GM12878 (cell line): ENCODE data around the gene PRR15L. TPM values are rescaled to one million over a fixed set of nuclear protein-coding genes. Genes with fewer than 3 reads are reported as not detected.

Experiments
- ATAC-seq: fragments of 200-7000 bp; cut with Tn5 transposase; 3 replicates; pipeline ENCODE4 v1.9.1; 2020; ENCODE audit warnings: mild to moderate bottlenecking, moderate library complexity
- BruUV-seq: library from RNA; stranded (reverse); fragments of 400-500 nt; replicated peaks from 2 replicates; lab custom pipeline; 2021; lab: Mats Ljungman, UMichigan
- CTCF ChIA-PET: fragments of 300-600 bp; sonication (Branson Sonifier 250); formaldehyde crosslinking; extraction: SDS; loops from one replicate; lab custom pipeline; 2021; ENCODE audit warnings: inconsistent platforms; lab: Yijun Ruan, JAX
- POLR2A ChIA-PET: fragments of 350-600 bp; formaldehyde crosslinking; extraction: SDS; loops from one replicate; lab custom pipeline; 2021; ENCODE audit warnings: inconsistent platforms; lab: Charles Lee
- RAD21 ChIA-PET: fragments of 300-600 bp; sonication (Branson Sonifier 250); formaldehyde crosslinking; loops from one replicate; lab custom pipeline; 2023; ENCODE audit warnings: antibody characterized with exemption; ENCODE audit not compliant: unreplicated experiment; lab: Charles Lee
- SMC1A ChIA-PET: fragments of 300-600 bp; sonication (Branson Sonifier 250); formaldehyde crosslinking; loops from one replicate; lab custom pipeline; 2023; ENCODE audit not compliant: unreplicated experiment, uncharacterized antibody; lab: Charles Lee
- DNase-seq: peaks from one replicate; pipeline ENCODE4 v3.0.0-alpha.2; 2011; ENCODE audit warnings: low read depth, low spot score
- FAIRE-seq: peaks from 3 replicates; lab custom pipeline; 2011; peaks lifted over from hg19 to GRCh38; lab: Jason Lieb, UNC
- H2AFZ ChIP-seq: 2 replicates; pipeline ENCODE4 v1.6.0; 2011; ENCODE audit warnings: low read depth, low read length, control low read depth; ENCODE audit not compliant: control insufficient read depth
- H3K27ac ChIP-seq: 2 replicates; pipeline ENCODE4 v1.5.1; 2011; ENCODE audit warnings: control low read depth; ENCODE audit not compliant: control insufficient read depth, insufficient read depth
- H3K27me3 ChIP-seq, 2 experiments: replicated peaks in 1 of 2; 2 replicates each; pipeline versions ENCODE4 v1.6.0 to v1.6.1; 2011; ENCODE audit warnings: low read length in 1 of 2; ENCODE audit not compliant: control insufficient read depth in 2 of 2, insufficient read depth in 2 of 2
- H3K36me3 ChIP-seq, 2 experiments: 2 replicates each; pipeline ENCODE4 v1.5.1; 2011; ENCODE audit warnings: low read length in 1 of 2; ENCODE audit not compliant: control insufficient read depth in 2 of 2, insufficient read depth in 2 of 2
- H3K4me1 ChIP-seq: 2 replicates; pipeline ENCODE4 v1.6.1; 2011; ENCODE audit warnings: mild to moderate bottlenecking, low read length, moderate library complexity, mixed read lengths; ENCODE audit not compliant: control insufficient read depth, insufficient read depth
- H3K4me2 ChIP-seq: 2 replicates; pipeline ENCODE4 v1.6.0; 2011; ENCODE audit warnings: control low read depth; ENCODE audit not compliant: control insufficient read depth, insufficient read depth
- H3K4me3 ChIP-seq: fragments of 200-600 bp; sonication (generic); 2 replicates; pipeline ENCODE4 v1.5.1; 2016
- H3K79me2 ChIP-seq: 2 replicates; pipeline ENCODE4 v1.6.0; 2011; ENCODE audit warnings: low read length; ENCODE audit not compliant: control insufficient read depth, insufficient read depth
- H3K9ac ChIP-seq: 2 replicates; pipeline ENCODE4 v1.8.0; 2011; ENCODE audit warnings: low read length, control low read depth, mixed read lengths; ENCODE audit not compliant: control insufficient read depth, insufficient read depth
- H3K9me3 ChIP-seq: replicated peaks from 3 replicates; pipeline ENCODE4 v1.5.1; 2011; ENCODE audit warnings: mild to moderate bottlenecking, low read length; ENCODE audit not compliant: control insufficient read depth, insufficient read depth
- H4K20me1 ChIP-seq: 2 replicates; pipeline ENCODE4 v1.6.0; 2011; ENCODE audit not compliant: control insufficient read depth, insufficient read depth
- BRCA1 ChIP-seq: IDR thresholded peaks from 2 replicates; pipeline ENCODE4 v1.6.1; 2011; ENCODE audit warnings: low read depth, low read length, improper control_type of control experiment
- CBFB ChIP-seq: IDR thresholded peaks from 2 replicates; pipeline ENCODE4 v1.6.1; 2016; ENCODE audit warnings: antibody characterized with exemption, low read depth
- CREM ChIP-seq: IDR thresholded peaks from 2 replicates; pipeline ENCODE4 v1.6.1; 2014; ENCODE audit warnings: antibody characterized with exemption, low read depth
- ETV6 ChIP-seq, 2 experiments: fragments of 450-650 bp in 1 of 2; IDR thresholded peaks in 1 of 2; conservative IDR thresholded peaks in 1 of 2; 2 replicates each; pipeline ENCODE4 v1.6.1; 2014; ENCODE audit warnings: antibody characterized with exemption in 1 of 2, borderline replicate concordance in 1 of 2, low read depth in 1 of 2, mild to moderate bottlenecking in 1 of 2, moderate library complexity in 1 of 2
- FOXM1 ChIP-seq: IDR thresholded peaks from 2 replicates; pipeline ENCODE4 v1.6.1; 2012; ENCODE audit warnings: low read depth, mild to moderate bottlenecking, inconsistent platforms, low read length, moderate library complexity
- IKZF1 ChIP-seq: fragments of 450-650 bp; conservative IDR thresholded peaks from 2 replicates; pipeline ENCODE4 v1.6.1; 2017; ENCODE audit warnings: antibody characterized with exemption, mild to moderate bottlenecking
- JUND ChIP-seq: IDR thresholded peaks from 2 replicates; pipeline ENCODE4 v1.6.1; 2012; ENCODE audit warnings: low read depth, mild to moderate bottlenecking, low read length, improper control_type of control experiment, moderate library complexity
- LARP7 ChIP-seq: fragments of 450-650 bp; IDR thresholded peaks from 2 replicates; pipeline ENCODE4 v1.6.1; 2017; ENCODE audit warnings: mild to moderate bottlenecking
- PKNOX1 ChIP-seq: fragments of 450-650 bp; IDR thresholded peaks from 2 replicates; pipeline ENCODE4 v1.6.1; 2016; ENCODE audit warnings: mild to moderate bottlenecking
- RAD51 ChIP-seq: fragments of 450-650 bp; IDR thresholded peaks from 2 replicates; pipeline ENCODE4 v1.6.1; 2016; ENCODE audit warnings: moderate library complexity, mild to moderate bottlenecking, inconsistent platforms
- RELA ChIP-seq: fragments of 450-650 bp; IDR thresholded peaks from 2 replicates; pipeline ENCODE4 v1.8.0; 2014; ENCODE audit warnings: borderline replicate concordance; ENCODE audit not compliant: partially characterized antibody
- TARDBP ChIP-seq: IDR thresholded peaks from 2 replicates; pipeline ENCODE4 v1.6.1; 2016; ENCODE audit warnings: borderline replicate concordance
- USF1 ChIP-seq: IDR thresholded peaks from 2 replicates; pipeline ENCODE4 v1.6.1; 2011; ENCODE audit warnings: borderline replicate concordance, low read depth, mild to moderate bottlenecking, moderate library complexity, mixed read lengths, low read length; ENCODE audit not compliant: insufficient read depth; ENCODE audit errors: extremely low read length
- ZBTB33 ChIP-seq: fragments of 450-650 bp; IDR thresholded peaks from 2 replicates; pipeline ENCODE4 v1.6.1; 2017; ENCODE audit warnings: mild to moderate bottlenecking
- WGBS: methylation state at CpG from one replicate; pipeline ENCODE4 v1.1.6; 2016; ENCODE audit warnings: low lambda C conversion rate; ENCODE audit not compliant: insufficient replicate concordance, insufficient coverage; ENCODE audit errors: missing lambda C conversion rate; 5-methylcytosine and 5-hydroxymethylcytosine counted together
- in situ Hi-C: fragments of 300-500 bp; cut with MboI; formaldehyde crosslinking; loops from 9 replicates; pipeline ENCODE4 v1.14.3; 2018; ENCODE audit warnings: mixed read lengths
- intact Hi-C: fragments of 100-400 bp; cut with micrococcal nuclease; formaldehyde crosslinking; loops from one replicate; pipeline ENCODE4 v1.14.2; 2022; ENCODE audit not compliant: unreplicated experiment
- polyA plus RNA-seq, 11 experiments: library from polyadenylated mRNA; depleted of rRNA in 4 of 11; unstranded in 6 of 11; stranded (reverse) in 5 of 11; fragments of >200 nt; fragmentation: Nextera tagmentation in 4 of 11; fragmentation: Illumina TruSeq in 1 of 11; extraction: Ambion mirVana in 4 of 11; extraction: Trizol in 1 of 11; gene quantifications; 1 replicate in 1 of 11; 2 replicates in 10 of 11; pipeline versions ENCODE4 v1.2.1 to v1.2.3, GENCODE V29; 2011 to 2016; ENCODE audit warnings: inconsistent platforms in 2 of 11, missing spikeins in 2 of 11, low read depth in 1 of 11
- total RNA-seq, 4 experiments: library from RNA; depleted of rRNA in 3 of 4; stranded (reverse); fragments of >200 nt in 3 of 4; fragmentation: Illumina TruSeq in 1 of 4; extraction: Trizol in 1 of 4; gene quantifications; 2 replicates each; pipeline versions ENCODE4 v1.2.1 to v1.2.3, GENCODE V29; 2013 to 2021

PRR15L gene
- total and polyA plus RNA-seq, 10 of the 15 experiments (the other 5 are each of a cell fraction or from before 2014, with no cell fraction given) = 0.11 to 0.18 TPM; not detected in 8

GRCh38 chr17:47937941-47938340 is 19.7 kb downstream of the PRR15L start (continued):
- no peak for TF ChIP-seq CREM
- TF ChIP-seq IKZF1 = peak; percentile 48

- BruUV-seq = no TSS peak
- Histone ChIP-seq H3K79me2 (peaks cover 5% of the 10 kb centered on the region), H3K4me1 (peaks cover 25% of the 10 kb centered on the region), H3K36me3 (no peaks in the 10 kb centered on the region), H3K27me3 (no peaks in the 10 kb centered on the region), H2AFZ (no peak overlapping the region), H4K20me1 (no peaks in the 10 kb centered on the region), H3K4me3 (no peak overlapping the region), H3K9ac (no peak overlapping the region), H3K4me2 (no peak overlapping the region), H3K27ac (no peak overlapping the region), H3K9me3 (no peaks in the 10 kb centered on the region)
- RAD21 ChIA-PET = no interaction called here
- WGBS = 84% methylated on average over 5 of the region's 5 CpGs
- CTCF ChIA-PET = interaction anchor here (0.7 to 8.3 kb wide), 9 partner anchors 11 to 105 kb away, joined by 3 to 89 read pairs (median 5); partner anchors contain the start of genes CDK5RAP3, LRRC46, MRPL10 and SCRN2
- in situ Hi-C loops (no loop called here), intact Hi-C loops (no loop called here)
- ATAC-seq = no peak
- no peak for FAIRE-seq
- POLR2A ChIA-PET = interaction anchor here (1.7 kb wide), 1 partner anchor 11 kb away, joined by 4 read pairs; no protein-coding TSS in a partner anchor
- SMC1A ChIA-PET = no interaction called here
- no peak for TF ChIP-seq USF1
- no peak for TF ChIP-seq BRCA1
- TF ChIP-seq CBFB = no peak
- no peak for TF ChIP-seq LARP7
- TF ChIP-seq TARDBP = no peak
- no peak for TF ChIP-seq ZBTB33
- no peak for TF ChIP-seq PKNOX1
- TF ChIP-seq RAD51 = no peak
- no peak for TF ChIP-seq FOXM1
- TF ChIP-seq ETV6 (conservative IDR thresholded peaks at IDR 0.05 in 1 of 2, IDR thresholded peaks at IDR 0.05 in 1 of 2; ENCODE audit: borderline replicate concordance in 1 of 2, low read depth in 1 of 2) = no peak
- TF ChIP-seq JUND = no peak
- no peak for TF ChIP-seq RELA
- no peak for DNase-seq
Observed at GRCh38 chr17:47935961-47936360, 21.7 kb downstream of the PRR15L start.
